GM11168 (cell line): ENCODE results near the gene SLC25A3.
"Not testable (repeated sequence)": the region's sequence is repeated elsewhere in the genome, so short reads cannot be mapped to it uniquely, and the experiment has no call there.

Source experiments
- in situ Hi-C: fragments of 300-500 bp; cut with MboI; formaldehyde crosslinking; loops from one replicate; pipeline ENCODE4 v1.12.0; 2022; ENCODE audit warnings: low sequenced_read_pairs; ENCODE audit not compliant: unreplicated experiment

The SLC25A3 gene

GRCh38 chr12:98594050-98594835, 757 bp downstream of the SLC25A3 start:
- in situ Hi-C loops, result no loop called here

GRCh38 chr12:98595243-98595988, 1.9 kb downstream of the SLC25A3 start:
- in situ Hi-C loops, result no loop called here

- in situ Hi-C loops, result not testable (repeated sequence)
These were observed 3.8 kb downstream of the SLC25A3 start for GRCh38 chr12:98597313-98597712.

GRCh38 chr12:98601924-98602323, 8.4 kb downstream of the SLC25A3 start:
- in situ Hi-C loops, result no loop called here

- in situ Hi-C loops, result no loop called here
These were observed 13.0 kb downstream of the SLC25A3 start for GRCh38 chr12:98606359-98606988.

- in situ Hi-C loops, result no loop called here
These were observed 17.1 kb downstream of the SLC25A3 start for GRCh38 chr12:98610596-98610995.

GRCh38 chr12:98612696-98613334, 19.3 kb downstream of the SLC25A3 start:
- in situ Hi-C loops, result no loop called here

- in situ Hi-C loops, result no loop called here
These were observed 25.5 kb downstream of the SLC25A3 start for GRCh38 chr12:98618952-98619351.

GRCh38 chr12:98635657-98636323, 42.3 kb downstream of the SLC25A3 start:
- in situ Hi-C loops, result no loop called here

GRCh38 chr12:98637068-98637467, 43.6 kb downstream of the SLC25A3 start:
- in situ Hi-C loops, result no loop called here

GRCh38 chr12:98638009-98638408, 44.5 kb downstream of the SLC25A3 start:
- in situ Hi-C loops, result no loop called here

- in situ Hi-C loops, result no loop called here
These were observed 46.0 kb downstream of the SLC25A3 start for GRCh38 chr12:98639491-98639890.

GRCh38 chr12:98642801-98643200, 49.3 kb downstream of the SLC25A3 start:
- in situ Hi-C loops, result not testable (repeated sequence)

- in situ Hi-C loops, result no loop called here
These were observed 50.9 kb downstream of the SLC25A3 start for GRCh38 chr12:98644433-98644711.

- in situ Hi-C loops, result no loop called here
These were observed 51.5 kb downstream of the SLC25A3 start, which contains the start of the genes APAF1 and IKBIP for GRCh38 chr12:98644712-98645571. Gene APAF1, plus strand, starts transcription at chr12:98645290. Its CDS starts 3,070 bp downstream, at chr12:98648360. Gene IKBIP, minus strand, starts transcription at chr12:98644788. Its CDS starts 87 bp downstream, at chr12:98644701.

- in situ Hi-C loops, result no loop called here
These were observed 52.1 kb downstream of the SLC25A3 start for GRCh38 chr12:98645572-98646067.

- in situ Hi-C loops, result no loop called here
These were observed 53.0 kb downstream of the SLC25A3 start for GRCh38 chr12:98646294-98647090.

GRCh38 chr12:98651328-98651727, 57.8 kb downstream of the SLC25A3 start:
- in situ Hi-C loops, result no loop called here
